ENCODE measurements around the gene FHAD1. TPM values are rescaled to one million over a fixed set of nuclear protein-coding genes. Genes with fewer than 3 reads are reported as not detected.

The FHAD1 gene
- total RNA-seq, 1 donor from 2014 or later, result not detected

GRCh38 chr1:15316510-15316909 is 69.5 kb downstream of the FHAD1 start:
- H3K27ac Mint-ChIP-seq (ENCODE audit: unreplicated experiment), result no peak overlapping the region
- peaks cover 19% of the 10 kb centered on the region for H3K36me3 Mint-ChIP-seq (ENCODE audit: unreplicated experiment)
- peaks cover 3% of the 10 kb centered on the region for H3K27me3 Mint-ChIP-seq (ENCODE audit: unreplicated experiment)
- peaks cover 3% of the 10 kb centered on the region for H3K9me3 Mint-ChIP-seq (ENCODE audit: unreplicated experiment)
- no peak overlapping the region for H3K4me3 Mint-ChIP-seq (ENCODE audit: unreplicated experiment)
- H3K4me1 Mint-ChIP-seq (ENCODE audit: low read depth, unreplicated experiment), result no peaks in the 10 kb centered on the region
- DNase-seq, result no peak
- no peak for TF ChIP-seq CTCF (IDR thresholded peaks at IDR 0.05; ENCODE audit: partially characterized antibody, unreplicated experiment)

- H3K27me3 Mint-ChIP-seq (ENCODE audit: unreplicated experiment), result peaks cover under 1% of the 10 kb centered on the region
- no peak for DNase-seq
- no peak for TF ChIP-seq CTCF (IDR thresholded peaks at IDR 0.05; ENCODE audit: partially characterized antibody, unreplicated experiment)
- peaks cover 19% of the 10 kb centered on the region for H3K36me3 Mint-ChIP-seq (ENCODE audit: unreplicated experiment)
- no peak overlapping the region for H3K27ac Mint-ChIP-seq (ENCODE audit: unreplicated experiment)
- peaks cover 15% of the 10 kb centered on the region for H3K4me1 Mint-ChIP-seq (ENCODE audit: low read depth, unreplicated experiment)
- no peak overlapping the region for H3K4me3 Mint-ChIP-seq (ENCODE audit: unreplicated experiment)
- peaks cover 10% of the 10 kb centered on the region for H3K9me3 Mint-ChIP-seq (ENCODE audit: unreplicated experiment)
These were observed 73.2 kb downstream of the FHAD1 start for GRCh38 chr1:15320267-15320666.

DNA sequence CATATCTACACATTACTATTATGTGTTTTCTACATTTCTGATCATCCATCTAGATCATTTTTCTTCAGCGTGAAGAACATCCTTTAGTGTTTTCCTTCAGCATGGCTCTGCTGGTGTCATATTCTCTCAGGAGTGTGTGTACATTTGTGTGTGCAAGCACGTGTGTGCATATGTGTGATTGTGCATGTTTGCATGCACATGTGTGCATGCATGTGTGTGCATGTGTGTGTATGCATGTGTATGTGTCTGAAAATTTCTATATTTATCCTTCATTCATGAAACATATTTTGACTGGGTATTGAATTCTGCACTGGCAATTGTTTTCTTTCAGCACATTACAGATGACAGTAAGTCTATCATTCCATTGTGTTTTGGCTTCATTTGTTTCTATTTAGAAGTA is 74.6 kb downstream of the FHAD1 start:
- H3K4me1 Mint-ChIP-seq (ENCODE audit: low read depth, unreplicated experiment), result peaks cover 19% of the 10 kb centered on the region
- no peak for DNase-seq
- H3K27me3 Mint-ChIP-seq (ENCODE audit: unreplicated experiment), result peaks cover 4% of the 10 kb centered on the region
- H3K27ac Mint-ChIP-seq (ENCODE audit: unreplicated experiment), result no peak overlapping the region
- no peak for TF ChIP-seq CTCF (IDR thresholded peaks at IDR 0.05; ENCODE audit: partially characterized antibody, unreplicated experiment)
- H3K9me3 Mint-ChIP-seq (ENCODE audit: unreplicated experiment), result peaks cover 10% of the 10 kb centered on the region
- peaks cover 19% of the 10 kb centered on the region for H3K36me3 Mint-ChIP-seq (ENCODE audit: unreplicated experiment)
- no peak overlapping the region for H3K4me3 Mint-ChIP-seq (ENCODE audit: unreplicated experiment)

- Mint-ChIP-seq H3K27ac (ENCODE audit: unreplicated experiment) (no peak overlapping the region), H3K4me3 (ENCODE audit: unreplicated experiment) (no peak overlapping the region), H3K36me3 (ENCODE audit: unreplicated experiment) (peaks cover 16% of the 10 kb centered on the region), H3K4me1 (ENCODE audit: low read depth, unreplicated experiment) (peaks cover 25% of the 10 kb centered on the region), H3K27me3 (ENCODE audit: unreplicated experiment) (peaks cover 5% of the 10 kb centered on the region), H3K9me3 (ENCODE audit: unreplicated experiment) (peaks cover 6% of the 10 kb centered on the region)
- no peak for TF ChIP-seq CTCF (IDR thresholded peaks at IDR 0.05; ENCODE audit: partially characterized antibody, unreplicated experiment)
- DNase-seq, result no peak
These were observed 75.8 kb downstream of the FHAD1 start for GRCh38 chr1:15322648-15323350.

- peaks cover 6% of the 10 kb centered on the region for H3K9me3 Mint-ChIP-seq (ENCODE audit: unreplicated experiment)
- H3K4me3 Mint-ChIP-seq (ENCODE audit: unreplicated experiment), result no peak overlapping the region
- H3K4me1 Mint-ChIP-seq (ENCODE audit: low read depth, unreplicated experiment), result peaks cover 25% of the 10 kb centered on the region
- peak; percentile 81 for DNase-seq
- peak; percentile 98 for TF ChIP-seq CTCF (IDR thresholded peaks at IDR 0.05; ENCODE audit: partially characterized antibody, unreplicated experiment)
- H3K27me3 Mint-ChIP-seq (ENCODE audit: unreplicated experiment), result peaks cover 5% of the 10 kb centered on the region
- peaks cover 16% of the 10 kb centered on the region for H3K36me3 Mint-ChIP-seq (ENCODE audit: unreplicated experiment)
- peak overlapping the region; percentile 25 for H3K27ac Mint-ChIP-seq (ENCODE audit: unreplicated experiment)
These were observed 76.4 kb downstream of the FHAD1 start for GRCh38 chr1:15323351-15323988.

Measured in glutamatergic neuron (in vitro differentiated cells).